HepG2 (cell line): Measurements from ENCODE around the gene GSDMA. TPM values are rescaled to one million over a fixed set of nuclear protein-coding genes. Genes with fewer than 3 reads are reported as not detected.

Source experiments
- HNF4G ChIP-seq, 2 experiments: sonication (generic) in 1 of 2; formaldehyde crosslinking in 1 of 2; IDR thresholded peaks; 2 replicates each; pipeline versions ENCODE4 v1.4.0 to v1.6.1; 2011 to 2020; ENCODE audit warnings: borderline replicate concordance in 2 of 2, low read depth in 2 of 2, mild to moderate bottlenecking in 2 of 2, low read length in 1 of 2, missing genetic modification reagents in 1 of 2, moderate library complexity in 1 of 2
- JUN ChIP-seq: sonication (generic); formaldehyde crosslinking; IDR thresholded peaks from 2 replicates; pipeline ENCODE4 v1.4.0; 2020; ENCODE audit warnings: mild to moderate bottlenecking, missing genetic modification reagents
- SOX13 ChIP-seq, 3 experiments: fragments of 450-650 bp in 1 of 3; sonication (generic) in 1 of 3; formaldehyde crosslinking in 1 of 3; IDR thresholded peaks in 2 of 3; conservative IDR thresholded peaks in 1 of 3; 2 replicates each; pipeline versions ENCODE4 v1.5.0 to v1.6.1; 2016 to 2020; ENCODE audit warnings: antibody characterized with exemption in 1 of 3, mild to moderate bottlenecking in 1 of 3, missing compliant biosample characterization in 1 of 3, missing genetic modification reagents in 1 of 3, moderate library complexity in 1 of 3
- TARDBP ChIP-seq: sonication (generic); formaldehyde crosslinking; IDR thresholded peaks from 2 replicates; pipeline ENCODE4 v1.8.0; 2022; ENCODE audit warnings: mild to moderate bottlenecking, missing genetic modification reagents
- ZKSCAN8 ChIP-seq: IDR thresholded peaks from 2 replicates; pipeline ENCODE4 v1.6.1; 2016; ENCODE audit warnings: borderline replicate concordance, missing genetic modification reagents, missing compliant biosample characterization
- ZNF3 ChIP-seq: IDR thresholded peaks from 2 replicates; pipeline ENCODE4 v1.7.0; 2017; ENCODE audit warnings: inconsistent platforms
- ZNF350 ChIP-seq: sonication (generic); formaldehyde crosslinking; IDR thresholded peaks from 2 replicates; pipeline ENCODE4 v1.4.0; 2020; ENCODE audit warnings: mild to moderate bottlenecking, low read depth, missing genetic modification reagents, borderline replicate concordance
- polyA plus RNA-seq, 8 experiments: library from polyadenylated mRNA; depleted of rRNA in 3 of 8; stranded (reverse) in 7 of 8; unstranded in 1 of 8; fragments of >200 nt; fragmentation: Illumina TruSeq in 4 of 8; extraction: Trizol in 4 of 8; gene quantifications; 2 replicates each; pipeline versions ENCODE4 v1.2.1 to v1.2.3, GENCODE V29; 2011 to 2016; ENCODE audit warnings: low read depth in 4 of 8, missing spikeins in 1 of 8, mixed read lengths in 1 of 8; ENCODE audit not compliant: insufficient read depth in 1 of 8
- total RNA-seq, 5 experiments: library from RNA; depleted of rRNA; stranded (reverse); fragments of >200 nt; fragmentation: Illumina TruSeq; extraction: Trizol; gene quantifications; 2 replicates each; pipeline ENCODE4 v1.2.3, GENCODE V29; 2016; ENCODE audit warnings: low read depth in 1 of 5
- TF ChIP-seq, protein P1 (sequence below): sonication (generic); formaldehyde crosslinking; IDR thresholded peaks from 2 replicates; pipeline ENCODE4 v1.4.0; 2020; ENCODE audit warnings: mild to moderate bottlenecking, missing genetic modification reagents
- TF ChIP-seq, protein P2 (sequence below): sonication (generic); formaldehyde crosslinking; IDR thresholded peaks from 2 replicates; pipeline ENCODE4 v1.5.0; 2020; ENCODE audit warnings: missing genetic modification reagents
- TF ChIP-seq, protein P3 (sequence below): sonication (generic); formaldehyde crosslinking; conservative IDR thresholded peaks from 2 replicates; pipeline ENCODE4 v1.8.1; 2023; ENCODE audit warnings: missing genetic modification reagents
- TF ChIP-seq, protein P4 (sequence below): sonication (generic); formaldehyde crosslinking; IDR thresholded peaks from 2 replicates; pipeline ENCODE4 v1.5.0; 2020; ENCODE audit warnings: missing genetic modification reagents
- TF ChIP-seq, protein P5 (sequence below): IDR thresholded peaks from 2 replicates; pipeline ENCODE4 v1.6.1; 2012; ENCODE audit warnings: low read depth, low read length, improper control_type of control experiment

GSDMA gene
- total and polyA plus RNA-seq, 2 of the 13 experiments (the other 11 are each of a cell fraction or from before 2014, with no cell fraction given), result not detected

DNA sequence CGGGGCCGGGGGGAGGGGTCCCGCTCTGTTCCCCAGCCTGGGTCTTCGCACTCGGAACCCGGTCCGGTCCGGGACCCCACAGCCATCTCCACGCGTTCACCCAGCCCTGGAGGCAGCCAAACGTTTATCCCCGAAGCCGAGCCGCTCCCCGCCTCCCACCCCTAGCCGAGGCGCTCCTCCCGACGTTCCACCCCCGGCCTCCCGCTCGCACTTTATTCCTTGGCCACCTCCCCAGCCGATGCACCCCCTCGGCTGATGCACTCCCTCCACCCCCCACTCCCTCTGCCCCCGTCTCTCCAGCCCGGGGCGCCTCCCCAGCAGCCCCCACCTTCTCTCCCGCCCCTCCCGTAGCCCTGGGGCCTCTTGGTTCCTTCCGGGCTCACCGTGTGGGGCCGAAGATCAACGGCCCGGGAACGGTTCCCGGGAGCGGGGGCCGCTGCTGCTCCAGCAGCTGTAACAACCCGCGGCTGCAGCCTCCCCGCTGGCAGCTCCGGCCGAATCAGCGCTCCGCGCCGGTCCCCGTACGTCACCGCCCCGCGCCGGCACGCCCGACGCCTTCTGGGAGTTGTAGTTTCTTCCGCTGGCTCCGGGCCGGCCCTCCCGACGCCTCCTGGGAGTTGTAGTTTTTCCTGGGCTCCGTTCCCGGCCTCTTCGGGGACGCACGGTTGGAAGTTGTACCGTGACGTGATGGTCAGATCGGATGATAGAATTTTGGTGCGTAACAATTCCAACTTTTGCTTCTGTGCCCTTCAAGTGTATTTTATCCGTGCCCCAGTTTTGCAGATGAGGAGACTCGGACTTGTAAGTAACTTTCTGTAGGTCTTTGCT is 35.5 kb upstream of the GSDMA start, which contains the start of the genes LRRC3C and ORMDL3 (continued):
- TF ChIP-seq, protein P1, sequence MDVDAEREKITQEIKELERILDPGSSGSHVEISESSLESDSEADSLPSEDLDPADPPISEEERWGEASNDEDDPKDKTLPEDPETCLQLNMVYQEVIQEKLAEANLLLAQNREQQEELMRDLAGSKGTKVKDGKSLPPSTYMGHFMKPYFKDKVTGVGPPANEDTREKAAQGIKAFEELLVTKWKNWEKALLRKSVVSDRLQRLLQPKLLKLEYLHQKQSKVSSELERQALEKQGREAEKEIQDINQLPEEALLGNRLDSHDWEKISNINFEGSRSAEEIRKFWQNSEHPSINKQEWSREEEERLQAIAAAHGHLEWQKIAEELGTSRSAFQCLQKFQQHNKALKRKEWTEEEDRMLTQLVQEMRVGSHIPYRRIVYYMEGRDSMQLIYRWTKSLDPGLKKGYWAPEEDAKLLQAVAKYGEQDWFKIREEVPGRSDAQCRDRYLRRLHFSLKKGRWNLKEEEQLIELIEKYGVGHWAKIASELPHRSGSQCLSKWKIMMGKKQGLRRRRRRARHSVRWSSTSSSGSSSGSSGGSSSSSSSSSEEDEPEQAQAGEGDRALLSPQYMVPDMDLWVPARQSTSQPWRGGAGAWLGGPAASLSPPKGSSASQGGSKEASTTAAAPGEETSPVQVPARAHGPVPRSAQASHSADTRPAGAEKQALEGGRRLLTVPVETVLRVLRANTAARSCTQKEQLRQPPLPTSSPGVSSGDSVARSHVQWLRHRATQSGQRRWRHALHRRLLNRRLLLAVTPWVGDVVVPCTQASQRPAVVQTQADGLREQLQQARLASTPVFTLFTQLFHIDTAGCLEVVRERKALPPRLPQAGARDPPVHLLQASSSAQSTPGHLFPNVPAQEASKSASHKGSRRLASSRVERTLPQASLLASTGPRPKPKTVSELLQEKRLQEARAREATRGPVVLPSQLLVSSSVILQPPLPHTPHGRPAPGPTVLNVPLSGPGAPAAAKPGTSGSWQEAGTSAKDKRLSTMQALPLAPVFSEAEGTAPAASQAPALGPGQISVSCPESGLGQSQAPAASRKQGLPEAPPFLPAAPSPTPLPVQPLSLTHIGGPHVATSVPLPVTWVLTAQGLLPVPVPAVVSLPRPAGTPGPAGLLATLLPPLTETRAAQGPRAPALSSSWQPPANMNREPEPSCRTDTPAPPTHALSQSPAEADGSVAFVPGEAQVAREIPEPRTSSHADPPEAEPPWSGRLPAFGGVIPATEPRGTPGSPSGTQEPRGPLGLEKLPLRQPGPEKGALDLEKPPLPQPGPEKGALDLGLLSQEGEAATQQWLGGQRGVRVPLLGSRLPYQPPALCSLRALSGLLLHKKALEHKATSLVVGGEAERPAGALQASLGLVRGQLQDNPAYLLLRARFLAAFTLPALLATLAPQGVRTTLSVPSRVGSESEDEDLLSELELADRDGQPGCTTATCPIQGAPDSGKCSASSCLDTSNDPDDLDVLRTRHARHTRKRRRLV (CRISPR knock-in tag), result no peak
- peak; percentile 94 for TF ChIP-seq ZNF350
- TF ChIP-seq, protein P2, sequence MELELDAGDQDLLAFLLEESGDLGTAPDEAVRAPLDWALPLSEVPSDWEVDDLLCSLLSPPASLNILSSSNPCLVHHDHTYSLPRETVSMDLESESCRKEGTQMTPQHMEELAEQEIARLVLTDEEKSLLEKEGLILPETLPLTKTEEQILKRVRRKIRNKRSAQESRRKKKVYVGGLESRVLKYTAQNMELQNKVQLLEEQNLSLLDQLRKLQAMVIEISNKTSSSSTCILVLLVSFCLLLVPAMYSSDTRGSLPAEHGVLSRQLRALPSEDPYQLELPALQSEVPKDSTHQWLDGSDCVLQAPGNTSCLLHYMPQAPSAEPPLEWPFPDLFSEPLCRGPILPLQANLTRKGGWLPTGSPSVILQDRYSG (CRISPR knock-in tag), result peak; percentile 69; the same call in 1 of the 2 replicates
- TF ChIP-seq JUN (CRISPR knock-in tag), result no peak
- peak; percentile 78; the same call in 1 of the 2 replicates for TF ChIP-seq TARDBP (CRISPR knock-in tag)
- TF ChIP-seq ZKSCAN8, result peak; percentile 61; the same call in 1 of the 2 replicates
- TF ChIP-seq, protein P3, sequence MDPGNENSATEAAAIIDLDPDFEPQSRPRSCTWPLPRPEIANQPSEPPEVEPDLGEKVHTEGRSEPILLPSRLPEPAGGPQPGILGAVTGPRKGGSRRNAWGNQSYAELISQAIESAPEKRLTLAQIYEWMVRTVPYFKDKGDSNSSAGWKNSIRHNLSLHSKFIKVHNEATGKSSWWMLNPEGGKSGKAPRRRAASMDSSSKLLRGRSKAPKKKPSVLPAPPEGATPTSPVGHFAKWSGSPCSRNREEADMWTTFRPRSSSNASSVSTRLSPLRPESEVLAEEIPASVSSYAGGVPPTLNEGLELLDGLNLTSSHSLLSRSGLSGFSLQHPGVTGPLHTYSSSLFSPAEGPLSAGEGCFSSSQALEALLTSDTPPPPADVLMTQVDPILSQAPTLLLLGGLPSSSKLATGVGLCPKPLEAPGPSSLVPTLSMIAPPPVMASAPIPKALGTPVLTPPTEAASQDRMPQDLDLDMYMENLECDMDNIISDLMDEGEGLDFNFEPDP (CRISPR knock-in tag), result peak; percentile 93
- TF ChIP-seq, protein P4, sequence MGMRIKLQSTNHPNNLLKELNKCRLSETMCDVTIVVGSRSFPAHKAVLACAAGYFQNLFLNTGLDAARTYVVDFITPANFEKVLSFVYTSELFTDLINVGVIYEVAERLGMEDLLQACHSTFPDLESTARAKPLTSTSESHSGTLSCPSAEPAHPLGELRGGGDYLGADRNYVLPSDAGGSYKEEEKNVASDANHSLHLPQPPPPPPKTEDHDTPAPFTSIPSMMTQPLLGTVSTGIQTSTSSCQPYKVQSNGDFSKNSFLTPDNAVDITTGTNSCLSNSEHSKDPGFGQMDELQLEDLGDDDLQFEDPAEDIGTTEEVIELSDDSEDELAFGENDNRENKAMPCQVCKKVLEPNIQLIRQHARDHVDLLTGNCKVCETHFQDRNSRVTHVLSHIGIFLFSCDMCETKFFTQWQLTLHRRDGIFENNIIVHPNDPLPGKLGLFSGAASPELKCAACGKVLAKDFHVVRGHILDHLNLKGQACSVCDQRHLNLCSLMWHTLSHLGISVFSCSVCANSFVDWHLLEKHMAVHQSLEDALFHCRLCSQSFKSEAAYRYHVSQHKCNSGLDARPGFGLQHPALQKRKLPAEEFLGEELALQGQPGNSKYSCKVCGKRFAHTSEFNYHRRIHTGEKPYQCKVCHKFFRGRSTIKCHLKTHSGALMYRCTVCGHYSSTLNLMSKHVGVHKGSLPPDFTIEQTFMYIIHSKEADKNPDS (CRISPR knock-in tag), result peak; percentile 76; the same call in 1 of the 2 replicates
- peak; percentile 49; the same call in 1 of the 2 replicates for TF ChIP-seq HNF4G (IDR thresholded peaks at IDR 0.05; ENCODE audit: borderline replicate concordance, low read depth, low read length)
- no peak for TF ChIP-seq HNF4G (CRISPR knock-in tag; IDR thresholded peaks at IDR 0.05; ENCODE audit: borderline replicate concordance, low read depth)
- no peak for TF ChIP-seq ZNF3
- TF ChIP-seq SOX13 (IDR thresholded peaks at IDR 0.05), result no peak
- no peak for TF ChIP-seq SOX13 (CRISPR knock-in tag; conservative IDR thresholded peaks at IDR 0.05 in 1 of 2, IDR thresholded peaks at IDR 0.05 in 1 of 2)
- TF ChIP-seq, protein P5, sequence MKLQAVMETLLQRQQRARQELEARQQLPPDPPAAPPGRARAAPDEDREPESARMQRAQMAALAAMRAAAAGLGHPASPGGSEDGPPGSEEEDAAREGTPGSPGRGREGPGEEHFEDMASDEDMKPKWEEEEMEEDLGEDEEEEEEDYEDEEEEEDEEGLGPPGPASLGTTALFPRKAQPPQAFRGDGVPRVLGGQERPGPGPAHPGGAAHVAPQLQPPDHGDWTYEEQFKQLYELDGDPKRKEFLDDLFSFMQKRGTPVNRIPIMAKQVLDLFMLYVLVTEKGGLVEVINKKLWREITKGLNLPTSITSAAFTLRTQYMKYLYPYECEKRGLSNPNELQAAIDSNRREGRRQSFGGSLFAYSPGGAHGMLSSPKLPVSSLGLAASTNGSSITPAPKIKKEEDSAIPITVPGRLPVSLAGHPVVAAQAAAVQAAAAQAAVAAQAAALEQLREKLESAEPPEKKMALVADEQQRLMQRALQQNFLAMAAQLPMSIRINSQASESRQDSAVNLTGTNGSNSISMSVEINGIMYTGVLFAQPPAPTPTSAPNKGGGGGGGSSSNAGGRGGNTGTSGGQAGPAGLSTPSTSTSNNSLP, result peak; percentile 50; the same call in 1 of the 2 replicates
